HG02938 (cell line): ENCODE data around the gene LPCAT4.

Experiments used
- ATAC-seq: cut with Tn5 transposase; IDR thresholded peaks from one replicate; pipeline ENCODE4 v1.9.1; 2021; ENCODE audit warnings: mild to moderate bottlenecking, moderate library complexity; ENCODE audit not compliant: unreplicated experiment

Gene LPCAT4

DNA sequence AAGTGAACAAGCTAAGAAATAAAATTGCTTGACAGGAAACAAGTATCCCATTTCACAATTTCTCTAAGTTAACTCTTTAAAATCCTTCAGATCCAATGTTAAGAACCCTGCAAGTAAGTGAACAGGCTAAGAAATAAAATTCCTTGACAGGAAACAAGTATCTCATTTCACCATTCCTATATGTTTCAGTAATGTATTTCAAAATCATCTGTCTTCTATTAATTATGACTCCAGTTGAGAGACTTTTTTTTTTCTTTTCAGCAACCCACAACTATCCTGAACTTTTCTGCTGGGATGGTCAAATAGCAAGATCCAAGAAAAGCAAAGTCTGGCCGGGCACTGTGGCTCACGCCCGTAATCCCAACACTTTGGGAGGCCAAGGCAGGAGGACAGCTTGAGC is 27.1 kb downstream of the LPCAT4 start:
- no peak for ATAC-seq

DNA sequence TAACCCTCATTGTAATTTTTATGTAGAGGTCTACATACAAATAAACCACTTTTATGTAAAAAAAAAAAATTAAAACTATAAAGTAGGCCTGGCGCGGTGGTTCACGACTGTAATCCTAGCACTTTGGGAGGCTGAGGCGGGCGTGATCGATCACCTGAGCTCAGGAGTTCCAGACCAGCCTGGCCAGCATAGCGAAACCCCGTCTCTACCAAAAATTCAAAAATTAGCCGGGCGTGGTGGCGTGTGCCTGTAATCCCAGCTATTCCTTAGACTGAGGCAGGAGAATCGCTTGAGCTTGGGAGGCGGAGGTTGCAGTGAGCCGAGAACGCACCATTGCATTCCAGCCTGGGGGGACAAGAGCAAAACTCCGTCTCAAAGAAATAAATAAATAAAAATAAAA is 28.6 kb downstream of the LPCAT4 start:
- no peak for ATAC-seq

DNA sequence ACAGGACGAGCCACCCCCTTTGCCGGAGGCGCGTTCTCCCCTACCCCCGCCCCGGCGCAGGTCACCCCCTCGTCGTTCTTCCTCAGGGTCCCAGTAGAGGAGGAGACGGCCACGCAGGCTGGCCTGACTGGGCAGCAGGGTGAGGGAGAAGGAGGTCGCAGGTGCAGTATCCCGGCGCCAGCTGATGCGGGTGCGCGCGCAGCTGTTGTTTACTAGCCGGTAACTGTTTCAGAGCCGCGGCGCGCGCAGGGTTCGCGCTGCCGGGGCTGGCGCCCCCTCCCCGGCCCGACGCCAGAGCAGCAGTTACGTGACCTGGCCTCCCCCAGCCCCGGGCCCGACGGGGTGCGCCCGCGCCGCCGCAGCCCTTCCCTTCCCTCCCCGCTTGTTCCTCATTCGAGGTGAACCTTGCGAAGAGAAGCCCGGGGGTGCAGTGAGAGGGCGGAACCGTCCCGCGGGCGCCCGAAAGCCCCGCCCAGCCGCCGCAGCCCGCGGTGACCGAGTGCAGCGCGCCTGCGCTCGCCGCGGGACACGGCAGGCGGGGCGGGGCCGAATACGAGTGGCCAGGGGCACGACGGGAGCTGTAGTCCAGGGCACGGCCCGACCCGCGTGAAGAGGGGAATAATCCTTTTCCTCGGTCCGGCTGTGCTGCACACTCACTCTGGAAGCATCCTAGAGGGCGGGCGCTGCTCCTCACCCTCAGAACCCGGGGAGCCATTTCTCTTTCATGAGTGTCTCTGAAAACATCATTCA is 29.3 kb downstream of the LPCAT4 start, which contains the start of gene SLC12A6:
Gene SLC12A6 (minus strand): TSS at position 225 of the 750 bp plus-strand sequence. CDS start 1,101 bp downstream, outside the sequence.
- ATAC-seq: peak; percentile 65

DNA sequence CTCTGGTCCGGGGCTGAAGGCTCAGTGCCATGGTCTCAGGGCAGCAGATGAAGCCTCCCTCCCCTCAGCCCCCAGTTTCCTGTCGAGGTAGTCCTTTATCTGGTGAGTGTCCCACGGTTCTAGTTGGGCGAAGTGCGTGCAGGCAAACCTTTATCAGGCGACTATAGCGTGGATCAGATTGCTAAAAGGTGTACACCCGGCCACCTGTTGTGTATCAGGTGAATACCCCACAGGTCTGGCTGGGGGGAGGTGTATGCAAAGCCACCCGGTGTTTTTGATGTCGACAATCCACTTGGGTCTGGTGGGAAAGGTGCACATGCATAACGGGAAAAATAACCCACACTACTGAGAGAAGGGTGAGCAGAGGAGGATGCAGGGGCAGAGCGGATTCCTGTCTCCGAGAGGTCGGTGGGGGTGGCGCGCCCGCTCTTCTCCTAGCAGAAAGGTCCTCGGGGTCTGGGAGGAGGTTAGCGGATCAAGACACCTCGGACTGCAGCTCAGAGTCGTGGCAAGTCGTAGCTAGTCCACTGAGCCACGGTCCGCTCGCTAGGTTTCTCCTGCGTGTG is 29.9 kb downstream of the LPCAT4 start:
- peak; percentile 1 for ATAC-seq

DNA sequence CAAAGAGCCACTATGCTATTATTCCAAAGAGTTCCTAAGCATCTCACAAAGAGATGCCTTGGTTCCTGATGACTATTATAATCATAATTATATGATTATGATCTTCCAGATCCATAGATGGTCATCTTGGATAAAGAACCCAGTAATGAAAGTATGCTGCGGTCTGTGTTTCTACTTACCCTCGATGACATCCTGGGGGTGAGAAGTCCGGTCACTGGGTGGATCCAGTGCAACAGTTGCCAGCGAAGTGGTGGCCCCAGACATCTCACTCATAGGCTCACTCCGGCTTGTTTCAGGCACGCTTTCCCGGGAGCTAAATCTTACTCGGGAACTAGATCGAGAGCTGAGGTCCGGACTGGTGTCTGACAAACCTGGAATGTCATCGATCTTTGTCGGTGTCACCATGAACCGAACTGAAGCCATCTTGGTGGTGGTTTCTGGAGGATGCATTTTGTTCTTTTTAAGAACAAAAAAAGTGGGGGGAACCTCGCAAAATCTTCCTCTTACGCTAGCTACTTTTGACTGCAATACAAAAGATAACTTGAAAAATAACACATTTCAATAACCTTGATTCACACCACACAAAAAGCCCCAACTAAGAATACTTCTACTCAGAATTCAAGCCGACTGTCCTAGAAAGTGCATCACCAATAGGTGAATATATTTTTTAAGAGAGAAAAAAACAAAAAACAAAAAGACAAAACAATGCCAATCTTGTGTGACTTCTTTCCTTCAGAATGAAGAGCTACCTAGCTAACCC is 30.6 kb downstream of the LPCAT4 start:
- no peak for ATAC-seq

DNA sequence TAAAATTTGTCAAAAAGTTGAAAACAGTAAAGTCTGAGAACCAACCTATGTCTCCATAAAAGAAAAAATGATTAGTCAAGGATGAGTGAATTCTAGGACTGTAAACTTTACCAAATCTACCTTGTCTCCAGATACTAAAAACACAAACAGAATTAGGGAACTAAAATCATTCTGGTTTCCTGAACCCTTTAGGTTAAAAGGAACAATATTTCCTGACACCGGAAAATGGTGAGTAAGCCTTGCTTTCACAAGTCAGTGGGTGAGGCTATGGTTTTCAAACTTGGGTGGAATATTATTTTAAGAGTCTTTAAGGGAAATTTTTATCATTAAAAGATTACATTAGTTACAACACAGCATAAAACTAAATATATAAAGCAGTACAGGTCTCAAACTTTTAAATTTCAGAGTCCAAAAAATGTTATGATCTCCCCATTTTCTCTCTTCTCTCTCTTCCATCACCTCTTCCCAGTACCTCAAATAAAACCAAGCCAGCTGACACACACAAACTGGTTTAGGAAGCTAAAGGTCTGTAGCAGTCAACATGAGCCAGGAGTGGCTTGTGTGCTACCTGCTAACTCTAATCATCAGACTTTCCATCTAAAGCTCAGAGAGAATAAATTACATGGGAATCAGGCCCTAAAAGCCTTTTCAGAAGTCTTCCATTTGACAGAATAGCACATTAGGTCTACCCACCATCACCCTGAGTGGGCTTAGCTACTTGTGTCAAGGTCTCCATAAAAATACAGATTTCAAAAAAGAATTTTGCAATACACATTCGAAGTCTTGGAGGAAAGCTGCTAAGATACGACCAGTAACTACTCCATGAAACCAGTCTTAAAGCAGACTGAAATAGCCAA is 31.6 kb downstream of the LPCAT4 start:
- ATAC-seq: no peak

DNA sequence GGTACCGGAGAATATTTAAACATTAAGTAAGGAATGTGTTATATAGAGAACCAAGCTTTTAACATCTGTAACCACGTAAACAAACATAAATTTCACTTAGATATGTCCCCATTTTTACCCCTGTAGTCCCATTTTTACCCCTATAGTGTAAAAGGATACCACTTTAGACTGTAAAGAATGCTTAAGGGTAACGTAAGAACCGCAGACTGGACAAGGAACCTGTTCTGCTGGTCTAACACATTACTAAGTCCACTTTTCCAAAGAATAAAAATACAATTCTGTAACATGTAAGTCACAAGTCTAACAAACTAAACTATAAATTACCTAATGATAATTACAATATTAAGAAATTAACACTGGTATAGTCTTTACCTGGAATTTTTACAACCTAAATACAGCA is 32.3 kb downstream of the LPCAT4 start:
- ATAC-seq: no peak

DNA sequence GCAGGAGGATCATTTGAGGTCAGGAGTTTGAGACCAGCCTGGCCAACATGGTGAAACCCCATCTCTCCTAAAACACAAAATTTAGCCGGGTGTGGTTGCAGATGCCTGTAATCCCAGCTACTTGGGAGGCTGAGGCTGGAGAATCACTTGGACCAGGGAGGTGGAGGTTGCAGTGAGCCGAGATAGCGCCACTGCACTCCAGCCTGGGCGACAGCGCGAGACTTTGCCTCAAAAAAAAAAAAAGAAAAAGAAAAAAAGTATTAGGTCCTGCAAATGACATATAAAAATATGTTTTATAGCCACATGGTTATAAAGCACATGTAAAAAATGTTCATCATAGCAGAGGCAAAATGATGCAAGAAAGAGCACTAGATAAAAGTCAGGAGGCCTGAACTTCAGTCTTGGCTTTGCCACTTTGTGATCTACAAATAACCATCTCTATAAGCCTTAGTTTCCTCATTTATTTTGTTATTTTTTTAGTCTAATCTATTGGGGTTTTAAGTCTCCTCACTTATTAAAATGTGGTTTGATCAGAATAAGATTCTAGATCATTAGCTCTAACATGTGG is 34.4 kb downstream of the LPCAT4 start:
- ATAC-seq: no peak

DNA sequence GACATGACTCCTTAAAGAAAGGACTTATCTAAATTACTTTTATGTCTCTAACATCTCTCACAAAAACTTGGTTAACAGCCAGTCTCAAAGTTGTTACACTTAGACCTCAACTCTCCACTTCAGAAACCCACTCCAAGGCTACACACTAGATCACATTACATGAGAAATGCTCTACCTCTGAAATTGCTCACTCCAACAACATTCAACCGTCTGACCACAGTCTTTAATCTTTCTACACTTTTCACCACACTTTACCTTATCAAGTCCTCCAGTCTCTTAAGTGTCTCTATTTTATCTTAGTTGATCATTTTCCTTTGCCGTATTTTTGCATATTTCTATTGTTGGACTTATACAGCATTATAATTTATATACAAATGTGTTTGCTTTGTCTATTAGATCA is 35.2 kb downstream of the LPCAT4 start:
- ATAC-seq: no peak

DNA sequence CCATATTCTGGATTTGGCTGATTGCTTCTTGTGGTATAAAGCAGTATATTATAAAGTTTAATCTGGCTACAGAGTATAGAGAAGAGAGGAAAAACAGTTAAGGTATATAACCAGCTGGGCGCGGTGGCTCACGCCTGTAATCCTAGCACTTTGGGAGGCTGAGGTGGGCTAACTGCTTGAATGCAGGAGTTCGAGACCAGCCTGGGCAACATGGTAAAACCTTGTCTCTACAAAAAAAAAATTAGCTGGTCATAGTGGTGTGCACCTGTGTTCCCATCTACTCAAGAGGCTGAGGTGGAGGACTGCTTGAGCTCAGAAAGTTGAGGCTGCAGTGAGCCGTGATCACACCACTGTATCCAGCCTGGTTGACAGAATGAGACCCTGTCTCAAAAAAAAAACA is 36.7 kb downstream of the LPCAT4 start:
- no peak for ATAC-seq

DNA sequence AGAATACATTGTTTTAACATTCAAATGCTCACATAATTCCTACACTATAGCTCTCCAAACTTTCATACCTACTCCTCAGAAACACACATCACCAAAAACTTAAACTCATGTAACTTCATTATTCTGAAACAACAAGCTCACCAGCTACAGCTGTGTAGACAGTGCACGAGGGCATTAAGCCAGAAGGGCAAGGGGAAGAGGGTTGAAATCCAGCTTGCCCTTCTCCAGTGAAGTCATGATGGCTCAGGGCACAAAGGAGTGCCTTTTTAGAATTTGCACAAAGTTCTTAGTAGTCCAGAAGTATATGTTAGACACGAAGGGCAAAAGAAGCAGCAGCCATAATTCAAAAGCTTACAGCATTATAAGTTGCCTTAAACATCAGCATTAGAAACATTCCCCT is 38.0 kb downstream of the LPCAT4 start:
- no peak for ATAC-seq

DNA sequence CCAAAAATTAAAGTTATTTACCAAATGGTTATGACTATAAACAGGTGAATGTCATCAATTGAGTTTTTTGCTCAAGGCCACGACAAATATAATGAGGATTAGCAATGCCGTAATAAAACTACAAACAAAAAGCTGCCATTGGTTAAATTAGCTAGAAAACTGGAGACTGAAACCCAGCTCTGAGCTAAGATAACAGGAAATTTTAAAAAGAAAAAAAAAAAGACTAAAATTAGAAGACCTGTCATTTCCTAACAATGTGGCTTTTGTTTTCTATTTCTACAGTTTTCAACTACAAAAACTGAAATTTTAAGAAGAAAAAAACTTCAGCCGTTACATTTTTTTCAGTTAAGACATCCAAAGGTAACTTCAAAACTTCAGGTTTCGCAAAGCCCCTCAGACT is 39.1 kb downstream of the LPCAT4 start:
- no peak for ATAC-seq

DNA sequence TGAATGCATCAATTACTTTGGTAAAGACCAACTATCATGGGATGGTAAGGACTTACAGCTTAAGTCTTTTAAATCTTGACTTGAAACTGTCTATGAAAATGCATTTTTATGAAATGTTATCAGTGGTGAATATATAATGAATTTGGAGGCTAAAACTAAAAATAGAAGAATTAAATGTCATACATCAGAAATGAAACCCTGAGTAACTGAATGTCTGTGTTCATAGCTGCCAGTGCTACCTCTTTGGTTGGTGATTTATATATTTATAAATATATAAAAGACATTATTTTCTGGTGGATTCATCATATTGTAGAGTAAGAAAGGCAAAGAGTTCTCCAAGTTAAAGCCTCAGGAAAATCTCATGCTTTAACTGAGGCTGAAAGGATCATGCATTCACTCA is 41.6 kb downstream of the LPCAT4 start:
- no peak for ATAC-seq

DNA sequence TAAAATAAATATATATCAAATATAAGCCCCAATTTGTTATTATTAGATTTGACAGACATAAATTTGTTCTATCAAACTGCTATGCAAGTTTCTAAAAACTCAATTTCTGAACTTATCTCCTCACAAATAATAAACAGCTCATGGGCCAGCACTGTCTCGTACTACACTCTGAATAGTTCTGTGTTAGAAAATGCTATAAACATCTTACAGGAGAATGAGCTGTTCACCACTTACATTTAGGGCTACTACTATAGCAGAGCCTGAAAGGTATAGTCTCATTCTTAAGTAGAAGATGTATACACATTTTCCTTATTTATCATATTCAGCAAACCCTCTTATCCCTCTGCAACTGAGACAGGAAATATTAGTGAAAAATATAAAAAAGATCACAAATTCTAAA is 42.1 kb downstream of the LPCAT4 start:
- ATAC-seq: no peak

DNA sequence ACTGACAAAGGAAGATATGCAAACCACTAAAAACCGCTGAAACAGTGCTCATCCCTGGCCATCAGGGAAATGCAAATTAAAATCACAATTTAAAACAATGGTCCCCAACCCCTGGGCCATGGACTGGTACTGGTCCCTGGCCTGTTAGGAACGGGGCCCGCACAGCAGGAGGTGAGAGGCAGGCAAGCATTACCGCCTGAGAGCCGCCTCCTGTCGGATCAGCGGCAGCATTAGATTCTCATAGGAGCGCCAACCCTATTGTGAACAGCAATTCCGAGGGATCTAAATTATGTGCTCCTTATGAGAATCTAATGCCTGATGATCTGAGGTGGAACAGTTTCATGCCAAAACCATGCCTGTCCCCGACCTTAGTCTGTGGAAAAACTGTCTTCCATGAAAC is 43.8 kb downstream of the LPCAT4 start:
- no peak for ATAC-seq

DNA sequence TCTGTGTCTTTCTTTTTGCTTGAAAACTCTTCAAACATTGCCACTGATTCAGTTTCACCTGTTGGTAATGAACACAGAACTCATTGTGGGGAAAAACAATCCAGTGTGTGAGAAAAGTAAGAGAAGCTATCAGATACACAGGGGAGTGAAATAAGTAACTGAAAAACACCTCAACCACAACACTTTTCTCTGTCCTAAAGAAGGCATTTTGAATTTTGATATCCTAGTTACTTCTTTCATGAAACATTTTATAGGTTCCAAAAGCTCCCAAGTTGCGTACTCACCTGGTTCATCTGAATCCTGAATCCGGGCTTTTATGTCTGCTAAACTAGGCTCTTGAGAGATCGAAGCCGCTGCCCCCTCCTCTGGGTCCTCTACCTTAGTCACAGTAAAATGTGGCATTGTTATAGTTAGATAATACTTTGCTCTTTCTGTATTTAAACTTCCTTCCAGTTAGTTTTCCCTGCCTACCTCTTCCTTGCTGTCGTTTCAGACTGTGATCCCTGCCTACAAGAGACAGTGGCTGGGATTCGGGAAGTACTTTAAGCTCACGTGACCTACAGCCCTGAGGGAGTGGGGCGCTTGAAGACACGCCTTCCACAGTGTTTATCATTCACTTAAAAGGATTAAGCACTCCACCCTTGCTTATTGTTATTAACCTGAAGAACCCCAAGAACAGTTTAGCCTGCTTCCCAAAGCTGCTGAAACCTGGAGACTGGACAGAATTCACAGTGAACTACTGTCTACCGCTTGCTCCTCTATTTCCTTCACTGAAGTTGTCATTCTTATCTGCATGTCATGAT is 48.5 kb downstream of the LPCAT4 start:
- ATAC-seq: peak; percentile 86

DNA sequence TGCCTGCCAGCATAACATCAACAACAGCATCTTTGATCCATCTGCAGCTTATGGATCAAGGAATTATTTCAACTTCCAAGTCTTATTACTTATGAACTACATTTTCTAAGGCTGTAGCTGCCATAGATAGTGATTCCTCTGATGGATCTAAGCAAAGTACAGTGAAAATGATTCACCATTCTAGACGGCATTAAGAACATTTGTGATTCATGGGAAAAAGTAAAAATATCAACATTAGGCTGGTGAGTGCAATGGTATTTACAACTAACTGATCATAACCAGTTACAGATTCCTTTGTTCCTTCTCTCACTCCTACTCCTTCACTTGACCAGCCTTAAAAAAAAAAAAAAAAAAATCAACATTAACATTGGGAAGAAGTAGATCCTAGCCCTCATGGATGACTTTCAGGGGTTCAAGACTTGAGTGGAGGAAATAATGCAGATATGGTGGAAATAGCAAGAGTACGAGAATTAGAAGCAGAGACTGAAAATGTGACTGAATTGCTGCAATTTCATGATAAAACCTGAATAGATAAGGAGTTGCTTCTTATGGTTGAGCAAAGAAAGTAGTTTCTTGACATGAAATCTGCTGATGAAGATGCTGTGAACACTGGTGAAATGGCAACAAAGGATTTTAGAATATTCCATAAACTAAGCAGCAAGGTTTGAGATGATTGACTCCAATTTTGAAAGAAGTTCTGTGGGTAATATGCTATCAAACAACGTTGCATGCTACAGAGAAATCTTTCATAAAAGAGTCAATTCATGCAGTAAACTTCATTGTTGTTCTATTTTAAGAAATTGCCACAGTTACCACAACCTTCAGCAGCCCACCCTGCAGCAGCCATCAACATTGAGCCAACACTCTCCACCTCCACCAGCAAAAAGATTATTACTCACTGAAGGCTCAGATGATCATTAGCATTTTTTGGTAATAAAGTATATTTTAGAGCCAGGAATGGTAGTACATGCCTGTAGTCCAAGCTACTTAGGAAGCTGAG is 52.2 kb downstream of the LPCAT4 start:
- no peak for ATAC-seq

DNA sequence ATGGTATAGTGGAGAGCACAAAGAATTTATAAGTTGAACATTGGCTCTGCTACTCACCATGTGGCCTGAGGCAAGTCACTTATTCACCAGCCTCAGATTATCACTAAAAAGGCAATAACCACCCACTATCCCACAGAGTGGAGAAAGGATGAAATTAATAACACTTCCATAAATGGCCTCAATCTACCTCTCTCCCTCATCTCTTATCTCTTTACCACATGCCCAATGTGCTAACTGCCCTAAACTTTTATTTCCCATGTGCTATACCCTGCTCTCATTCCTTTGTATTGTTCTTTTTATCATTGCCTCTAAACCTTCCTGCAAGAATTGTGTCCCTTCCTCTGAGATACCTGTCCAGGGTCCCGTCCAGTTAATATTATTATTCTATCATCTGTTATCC is 55.4 kb downstream of the LPCAT4 start:
- no peak for ATAC-seq
